ENCODE measurements around the gene ACP4.

DNA sequence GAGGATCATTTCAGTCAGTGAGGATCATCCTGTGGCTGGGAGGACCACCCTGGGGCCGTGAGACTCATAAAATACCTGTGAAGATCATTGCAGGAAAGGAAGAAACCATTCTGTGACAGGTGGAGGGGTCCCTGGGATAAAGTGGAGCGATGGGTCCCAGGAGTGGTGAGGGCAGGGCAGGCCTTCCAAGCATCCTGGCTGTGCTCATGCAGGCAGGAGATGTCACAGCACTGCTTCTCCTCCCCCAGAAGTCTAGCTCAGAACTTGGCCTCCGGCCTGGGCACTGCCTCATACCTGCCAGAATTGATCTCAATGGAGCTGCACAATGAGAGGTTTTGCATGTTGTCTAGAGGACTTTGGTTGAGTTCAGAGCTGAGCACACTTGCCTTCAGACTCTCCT, 22.3 kb downstream of the ACP4 start:
- TF ChIP-seq, protein P1, sequence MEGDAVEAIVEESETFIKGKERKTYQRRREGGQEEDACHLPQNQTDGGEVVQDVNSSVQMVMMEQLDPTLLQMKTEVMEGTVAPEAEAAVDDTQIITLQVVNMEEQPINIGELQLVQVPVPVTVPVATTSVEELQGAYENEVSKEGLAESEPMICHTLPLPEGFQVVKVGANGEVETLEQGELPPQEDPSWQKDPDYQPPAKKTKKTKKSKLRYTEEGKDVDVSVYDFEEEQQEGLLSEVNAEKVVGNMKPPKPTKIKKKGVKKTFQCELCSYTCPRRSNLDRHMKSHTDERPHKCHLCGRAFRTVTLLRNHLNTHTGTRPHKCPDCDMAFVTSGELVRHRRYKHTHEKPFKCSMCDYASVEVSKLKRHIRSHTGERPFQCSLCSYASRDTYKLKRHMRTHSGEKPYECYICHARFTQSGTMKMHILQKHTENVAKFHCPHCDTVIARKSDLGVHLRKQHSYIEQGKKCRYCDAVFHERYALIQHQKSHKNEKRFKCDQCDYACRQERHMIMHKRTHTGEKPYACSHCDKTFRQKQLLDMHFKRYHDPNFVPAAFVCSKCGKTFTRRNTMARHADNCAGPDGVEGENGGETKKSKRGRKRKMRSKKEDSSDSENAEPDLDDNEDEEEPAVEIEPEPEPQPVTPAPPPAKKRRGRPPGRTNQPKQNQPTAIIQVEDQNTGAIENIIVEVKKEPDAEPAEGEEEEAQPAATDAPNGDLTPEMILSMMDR (IDR thresholded peaks at IDR 0.05): no peak
- TF ChIP-seq POLR2A (IDR thresholded peaks at IDR 0.05): no peak

All from testis (tissue), 2 donors.